Osteocyte (in vitro differentiated cells): Measurements from ENCODE around the gene SLC44A4. TPM values are rescaled to one million over a fixed set of nuclear protein-coding genes. Genes with fewer than 3 reads are reported as not detected.
A peak's percentile ranks its signal among the peaks of the same experiment; 100 is the strongest.

ENCODE experiments used
- DNase-seq: peaks from one replicate; pipeline ENCODE4 v3.0.0; 2021; ENCODE audit warnings: mixed read lengths; ENCODE audit not compliant: unreplicated experiment; ENCODE audit errors: extremely low spot score
- H3K27ac Mint-ChIP-seq: one replicate; pipeline ENCODE4 v1.8.0; 2021; ENCODE audit warnings: mild to moderate bottlenecking, mixed read lengths; ENCODE audit not compliant: unreplicated experiment
- H3K27me3 Mint-ChIP-seq: one replicate; pipeline ENCODE4 v1.8.0; 2021; ENCODE audit warnings: mixed read lengths; ENCODE audit not compliant: unreplicated experiment
- H3K36me3 Mint-ChIP-seq: one replicate; pipeline ENCODE4 v1.8.0; 2021; ENCODE audit warnings: mixed read lengths; ENCODE audit not compliant: unreplicated experiment
- H3K4me1 Mint-ChIP-seq: one replicate; pipeline ENCODE4 v1.8.0; 2021; ENCODE audit warnings: mixed read lengths; ENCODE audit not compliant: unreplicated experiment
- H3K4me3 Mint-ChIP-seq: one replicate; pipeline ENCODE4 v1.8.0; 2021; ENCODE audit warnings: mild to moderate bottlenecking, moderate library complexity, mixed read lengths; ENCODE audit not compliant: unreplicated experiment
- H3K9me3 Mint-ChIP-seq: one replicate; pipeline ENCODE4 v1.8.0; 2021; ENCODE audit warnings: mixed read lengths; ENCODE audit not compliant: unreplicated experiment
- total RNA-seq: library from RNA; stranded (reverse); gene quantifications from 2 replicates; pipeline ENCODE4 v1.2.1, GENCODE V29; 2021
- TF ChIP-seq, protein P1 (sequence below): fragments of 200-600 bp; sonication (generic); IDR thresholded peaks from 2 replicates; pipeline ENCODE4 v1.5.0; 2021; ENCODE audit warnings: antibody characterized with exemption, mild to moderate bottlenecking, moderate library complexity

SLC44A4 gene
- total RNA-seq, 1 donor from 2014 or later = not detected

DNA sequence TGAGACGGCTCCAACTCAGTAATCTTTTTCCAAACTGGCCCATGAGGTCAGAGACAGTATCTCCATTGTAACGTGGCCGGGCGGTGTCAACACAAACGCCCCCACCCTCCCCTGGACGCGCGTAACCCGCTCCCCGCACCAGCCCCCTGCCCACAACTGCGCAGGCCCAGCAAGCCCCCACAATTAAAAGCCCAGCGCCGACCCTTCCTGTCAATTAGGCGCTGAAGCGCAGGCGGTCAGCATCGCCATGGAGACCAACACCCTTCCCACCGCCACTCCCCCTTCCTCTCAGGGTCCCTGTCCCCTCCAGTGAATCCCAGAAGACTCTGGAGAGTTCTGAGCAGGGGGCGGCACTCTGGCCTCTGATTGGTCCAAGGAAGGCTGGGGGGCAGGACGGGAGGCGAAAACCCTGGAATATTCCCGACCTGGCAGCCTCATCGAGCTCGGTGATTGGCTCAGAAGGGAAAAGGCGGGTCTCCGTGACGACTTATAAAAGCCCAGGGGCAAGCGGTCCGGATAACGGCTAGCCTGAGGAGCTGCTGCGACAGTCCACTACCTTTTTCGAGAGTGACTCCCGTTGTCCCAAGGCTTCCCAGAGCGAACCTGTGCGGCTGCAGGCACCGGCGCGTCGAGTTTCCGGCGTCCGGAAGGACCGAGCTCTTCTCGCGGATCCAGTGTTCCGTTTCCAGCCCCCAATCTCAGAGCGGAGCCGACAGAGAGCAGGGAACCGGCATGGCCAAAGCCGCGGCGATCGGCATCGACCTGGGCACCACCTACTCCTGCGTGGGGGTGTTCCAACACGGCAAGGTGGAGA lies 63.6 kb downstream of the SLC44A4 start, which contains the start of the genes HSPA1A and HSPA1L:
HSPA1A (plus strand) TSS at position 519 of the 814 bp plus-strand sequence; CDS start at position 733, 214 bp downstream.
HSPA1L (minus strand) TSS at position 259 of the 814 bp plus-strand sequence. CDS start 3,311 bp downstream, outside the sequence.
- DNase-seq = peak; percentile 94
- TF ChIP-seq, protein P1, sequence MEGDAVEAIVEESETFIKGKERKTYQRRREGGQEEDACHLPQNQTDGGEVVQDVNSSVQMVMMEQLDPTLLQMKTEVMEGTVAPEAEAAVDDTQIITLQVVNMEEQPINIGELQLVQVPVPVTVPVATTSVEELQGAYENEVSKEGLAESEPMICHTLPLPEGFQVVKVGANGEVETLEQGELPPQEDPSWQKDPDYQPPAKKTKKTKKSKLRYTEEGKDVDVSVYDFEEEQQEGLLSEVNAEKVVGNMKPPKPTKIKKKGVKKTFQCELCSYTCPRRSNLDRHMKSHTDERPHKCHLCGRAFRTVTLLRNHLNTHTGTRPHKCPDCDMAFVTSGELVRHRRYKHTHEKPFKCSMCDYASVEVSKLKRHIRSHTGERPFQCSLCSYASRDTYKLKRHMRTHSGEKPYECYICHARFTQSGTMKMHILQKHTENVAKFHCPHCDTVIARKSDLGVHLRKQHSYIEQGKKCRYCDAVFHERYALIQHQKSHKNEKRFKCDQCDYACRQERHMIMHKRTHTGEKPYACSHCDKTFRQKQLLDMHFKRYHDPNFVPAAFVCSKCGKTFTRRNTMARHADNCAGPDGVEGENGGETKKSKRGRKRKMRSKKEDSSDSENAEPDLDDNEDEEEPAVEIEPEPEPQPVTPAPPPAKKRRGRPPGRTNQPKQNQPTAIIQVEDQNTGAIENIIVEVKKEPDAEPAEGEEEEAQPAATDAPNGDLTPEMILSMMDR = no peak
- peak within 1 kb of the TSS; percentile 80 for H3K4me3 Mint-ChIP-seq
- no peaks in the 10 kb centered on the region for H3K9me3 Mint-ChIP-seq
- H3K27ac Mint-ChIP-seq = peak within 1 kb of the TSS; percentile 94
- no peaks in the 10 kb centered on the region for H3K27me3 Mint-ChIP-seq
- H3K36me3 Mint-ChIP-seq = no peaks in the 10 kb centered on the region
- H3K4me1 Mint-ChIP-seq = peaks cover 15% of the 10 kb centered on the region

- Mint-ChIP-seq H3K4me3 (peak overlapping the region; percentile 80), H3K27me3 (no peaks in the 10 kb centered on the region), H3K9me3 (no peaks in the 10 kb centered on the region), H3K36me3 (no peaks in the 10 kb centered on the region), H3K4me1 (peaks cover 13% of the 10 kb centered on the region), H3K27ac (peak overlapping the region; percentile 94)
- TF ChIP-seq, protein P1 = no peak
- peak; percentile 88 for DNase-seq
These were observed 64.1 kb downstream of the SLC44A4 start for GRCh38 chr6:31814677-31815024.

- Mint-ChIP-seq H3K27ac (no peak overlapping the region), H3K36me3 (no peaks in the 10 kb centered on the region), H3K9me3 (no peaks in the 10 kb centered on the region), H3K27me3 (no peaks in the 10 kb centered on the region), H3K4me3 (no peak overlapping the region), H3K4me1 (peaks cover 13% of the 10 kb centered on the region)
- DNase-seq = no peak
- TF ChIP-seq, protein P1 = no peak
These were observed 65.3 kb downstream of the SLC44A4 start for GRCh38 chr6:31813465-31813849.

Other genes with a start within 250 kb of the SLC44A4 start
- 382 and 386 TPM in 2 replicates for gene BAG6, start 226.3 kb downstream of the SLC44A4 start, total RNA-seq
- gene APOM, start 223.1 kb downstream of the SLC44A4 start, total RNA-seq = 2.2 and 4.0 TPM in 2 replicates
- gene C6orf47, start 218.2 kb downstream of the SLC44A4 start, total RNA-seq = 21.5 and 23.0 TPM in 2 replicates
- 17.0 and 18.7 TPM in 2 replicates for gene GPANK1, start 214.0 kb downstream of the SLC44A4 start, total RNA-seq
- gene CSNK2B, start 212.9 kb downstream of the SLC44A4 start, total RNA-seq = 142 and 163 TPM in 2 replicates
- 14.0 and 17.6 TPM in 2 replicates for gene LY6G5B, start 209.0 kb downstream of the SLC44A4 start, total RNA-seq
- 3.9 and 5.0 TPM in 2 replicates for gene LY6G5C, start 197.9 kb downstream of the SLC44A4 start, total RNA-seq
- 46.6 and 50.5 TPM in 2 replicates for gene ABHD16A, start 175.7 kb downstream of the SLC44A4 start, total RNA-seq
- not detected in 2 replicates for gene LY6G6F, start 172.1 kb downstream of the SLC44A4 start, total RNA-seq
- gene LY6G6D, start 163.6 kb downstream of the SLC44A4 start, total RNA-seq = not detected in 2 replicates
- not detected in 2 replicates for gene LY6G6C, start 157.3 kb downstream of the SLC44A4 start, total RNA-seq
- gene MPIG6B, start 155.6 kb downstream of the SLC44A4 start, total RNA-seq = not detected in 2 replicates
- gene DDAH2, start 149.7 kb downstream of the SLC44A4 start, total RNA-seq = 91.4 and 96.3 TPM in 2 replicates
- 230 and 242 TPM in 2 replicates for gene CLIC1, start 142.5 kb downstream of the SLC44A4 start, total RNA-seq
- gene MSH5, start 139.0 kb downstream of the SLC44A4 start, total RNA-seq = 18.4 and 20.9 TPM in 2 replicates
- 2.5 and 3.4 TPM in 2 replicates for gene SAPCD1, start 116.3 kb downstream of the SLC44A4 start, total RNA-seq
- 0.50 and 0.94 TPM in 2 replicates for gene VWA7, start 101.7 kb downstream of the SLC44A4 start, total RNA-seq
- gene VARS1, start 83.2 kb downstream of the SLC44A4 start, total RNA-seq = 73.0 and 73.4 TPM in 2 replicates
- gene LSM2, start 72.0 kb downstream of the SLC44A4 start, total RNA-seq = 50.6 and 54.3 TPM in 2 replicates
- 1.1 and 1.7 TPM in 2 replicates for gene HSPA1L, start 63.7 kb downstream of the SLC44A4 start, total RNA-seq
- gene HSPA1A, start 63.5 kb downstream of the SLC44A4 start, total RNA-seq = 19.7 and 24.8 TPM in 2 replicates
- gene HSPA1B, start 51.3 kb downstream of the SLC44A4 start, total RNA-seq = 65.5 and 65.8 TPM in 2 replicates
- gene NEU1, start 16.2 kb downstream of the SLC44A4 start, total RNA-seq = 74.8 and 83.6 TPM in 2 replicates
- gene EHMT2, start 18.7 kb upstream of the SLC44A4 start, total RNA-seq = 62.4 and 66.7 TPM in 2 replicates
- gene ZBTB12, start 23.1 kb upstream of the SLC44A4 start, total RNA-seq = 8.3 and 8.8 TPM in 2 replicates
- 2.3 and 2.4 TPM in 2 replicates for gene C2, start 48.7 kb upstream of the SLC44A4 start, total RNA-seq
- 4.2 and 6.9 TPM in 2 replicates for gene CFB, start 67.1 kb upstream of the SLC44A4 start, total RNA-seq
- 59.3 and 66.8 TPM in 2 replicates for gene NELFE, start 80.0 kb upstream of the SLC44A4 start, total RNA-seq
- gene SKIC2, start 80.2 kb upstream of the SLC44A4 start, total RNA-seq = 69.3 and 84.3 TPM in 2 replicates
- gene DXO, start 93.1 kb upstream of the SLC44A4 start, total RNA-seq = 28.6 and 30.8 TPM in 2 replicates
- gene C4A, start 103.1 kb upstream of the SLC44A4 start, total RNA-seq = 13.5 and 15.2 TPM in 2 replicates
- gene C4B, start 135.8 kb upstream of the SLC44A4 start, total RNA-seq = 10.5 and 11.8 TPM in 2 replicates
- gene CYP21A2, start 159.4 kb upstream of the SLC44A4 start, total RNA-seq = 0.30 and 0.44 TPM in 2 replicates
- 13.1 and 13.9 TPM in 2 replicates for gene TNXB, start 230.3 kb upstream of the SLC44A4 start, total RNA-seq
- gene ATF6B, start 249.2 kb upstream of the SLC44A4 start, total RNA-seq = 109 and 116 TPM in 2 replicates